Measurements from ENCODE around the gene CCDC3. TPM values are rescaled to one million over a fixed set of nuclear protein-coding genes. Genes with fewer than 3 reads are reported as not detected.

The CCDC3 gene
- total RNA-seq, 1 experiment from 2014 or later, result 2.8 TPM

- no TSS peak for BruUV-seq (replicated peaks)
- intact Hi-C loops (cut with micrococcal nuclease; ENCODE audit: unreplicated experiment), result no loop called here
- POLR2A ChIA-PET (ENCODE audit: low non-redundant PET), result no interaction called here
Observed at GRCh38 chr10:12916587-12916986, 84.9 kb downstream of the CCDC3 start.

GRCh38 chr10:12915637-12916168 is 85.8 kb downstream of the CCDC3 start:
- BruUV-seq (replicated peaks), result no TSS peak
- intact Hi-C loops (cut with micrococcal nuclease; ENCODE audit: unreplicated experiment), result no loop called here
- ChIA-PET POLR2A (ENCODE audit: low non-redundant PET) (no interaction called here), CTCF (no interaction called here)
- TF ChIP-seq EZH2 (IDR thresholded peaks at IDR 0.05; ENCODE audit: borderline replicate concordance, low read depth, low read length, poor library complexity, severe bottlenecking), result no peak
- no peak for TF ChIP-seq CTCF (conservative IDR thresholded peaks at IDR 0.05; ENCODE audit: low read depth, low read length)
- H3K4me3 ChIP-seq (ENCODE audit: low read depth, low read length, poor library complexity, severe bottlenecking), result no peak overlapping the region
- no peaks in the 10 kb centered on the region for H3K27me3 ChIP-seq (replicated peaks; ENCODE audit: insufficient read depth, low read depth, low read length, poor library complexity)
- DNase-seq (ENCODE audit: low spot score), result no peak
- no peak overlapping the region for H3K27ac ChIP-seq (ENCODE audit: low read depth, low read length, poor library complexity, severe bottlenecking)
- no peaks in the 10 kb centered on the region for H3K36me3 ChIP-seq (ENCODE audit: insufficient read depth, low read length, poor library complexity, severe bottlenecking)
- no peaks in the 10 kb centered on the region for H3K9me3 ChIP-seq (ENCODE audit: low read depth, low read length, poor library complexity, severe bottlenecking)
- H3K4me1 ChIP-seq (ENCODE audit: insufficient read depth, low read length, poor library complexity, severe bottlenecking), result no peaks in the 10 kb centered on the region

More at GRCh38 chr10:12916587-12916986, 84.9 kb downstream of the CCDC3 start:
- CTCF ChIA-PET, result no interaction called here
- Histone ChIP-seq H3K27ac (ENCODE audit: low read depth, low read length, poor library complexity, severe bottlenecking) (no peak overlapping the region), H3K36me3 (ENCODE audit: insufficient read depth, low read length, poor library complexity, severe bottlenecking) (no peaks in the 10 kb centered on the region), H3K4me3 (ENCODE audit: low read depth, low read length, poor library complexity, severe bottlenecking) (no peak overlapping the region), H3K9me3 (ENCODE audit: low read depth, low read length, poor library complexity, severe bottlenecking) (no peaks in the 10 kb centered on the region), H3K27me3 (replicated peaks; ENCODE audit: insufficient read depth, low read depth, low read length, poor library complexity) (no peaks in the 10 kb centered on the region), H3K4me1 (ENCODE audit: insufficient read depth, low read length, poor library complexity, severe bottlenecking) (no peaks in the 10 kb centered on the region)
- no peak for DNase-seq (ENCODE audit: low spot score)
- TF ChIP-seq CTCF (conservative IDR thresholded peaks at IDR 0.05; ENCODE audit: low read depth, low read length), result no peak
- no peak for TF ChIP-seq EZH2 (IDR thresholded peaks at IDR 0.05; ENCODE audit: borderline replicate concordance, low read depth, low read length, poor library complexity, severe bottlenecking)

- Histone ChIP-seq H3K4me1 (ENCODE audit: insufficient read depth, low read length, poor library complexity, severe bottlenecking) (no peaks in the 10 kb centered on the region), H3K27me3 (replicated peaks; ENCODE audit: insufficient read depth, low read depth, low read length, poor library complexity) (no peaks in the 10 kb centered on the region), H3K4me3 (ENCODE audit: low read depth, low read length, poor library complexity, severe bottlenecking) (no peak overlapping the region), H3K36me3 (ENCODE audit: insufficient read depth, low read length, poor library complexity, severe bottlenecking) (no peaks in the 10 kb centered on the region), H3K27ac (ENCODE audit: low read depth, low read length, poor library complexity, severe bottlenecking) (no peak overlapping the region), H3K9me3 (ENCODE audit: low read depth, low read length, poor library complexity, severe bottlenecking) (no peaks in the 10 kb centered on the region)
- POLR2A ChIA-PET (ENCODE audit: low non-redundant PET), result no interaction called here
- no peak for TF ChIP-seq EZH2 (IDR thresholded peaks at IDR 0.05; ENCODE audit: borderline replicate concordance, low read depth, low read length, poor library complexity, severe bottlenecking)
- TF ChIP-seq CTCF (conservative IDR thresholded peaks at IDR 0.05; ENCODE audit: low read depth, low read length), result no peak
- intact Hi-C loops (cut with micrococcal nuclease; ENCODE audit: unreplicated experiment), result no loop called here
- BruUV-seq (replicated peaks), result no TSS peak
- DNase-seq (ENCODE audit: low spot score), result no peak
- CTCF ChIA-PET, result no interaction called here
Observed at GRCh38 chr10:12914111-12914510, 87.4 kb downstream of the CCDC3 start.
